Progenitor cell of endocrine pancreas (in vitro differentiated cells): ENCODE data around the gene COL7A1. TPM values are rescaled to one million over a fixed set of nuclear protein-coding genes. Genes with fewer than 3 reads are reported as not detected.
A peak's percentile ranks its signal among the peaks of the same experiment; 100 is the strongest.

Source experiments
- DNase-seq: peaks from one replicate; pipeline ENCODE4 v3.0.0; 2021; ENCODE audit warnings: low spot score; ENCODE audit not compliant: unreplicated experiment
- H3K27ac Mint-ChIP-seq: 2 replicates; pipeline ENCODE4 v1.8.0; 2021; ENCODE audit warnings: mild to moderate bottlenecking, moderate library complexity, mixed read lengths
- H3K27me3 Mint-ChIP-seq: 2 replicates; pipeline ENCODE4 v1.8.0; 2021; ENCODE audit warnings: mixed read lengths
- H3K36me3 Mint-ChIP-seq: 2 replicates; pipeline ENCODE4 v1.8.0; 2022; ENCODE audit warnings: mixed read lengths; ENCODE audit not compliant: insufficient read depth
- H3K4me1 Mint-ChIP-seq: 2 replicates; pipeline ENCODE4 v1.8.0; 2021; ENCODE audit warnings: low read depth, mixed read lengths
- H3K4me3 Mint-ChIP-seq: 2 replicates; pipeline ENCODE4 v1.8.0; 2021; ENCODE audit warnings: low read depth, mild to moderate bottlenecking, moderate library complexity, mixed read lengths
- H3K9me3 Mint-ChIP-seq: 2 replicates; pipeline ENCODE4 v1.8.0; 2021; ENCODE audit warnings: low read depth, mixed read lengths
- CTCF ChIP-seq: fragments of 200-600 bp; sonication (generic); IDR thresholded peaks from one replicate; pipeline ENCODE4 v1.5.0; 2021; ENCODE audit warnings: antibody characterized with exemption, mild to moderate bottlenecking; ENCODE audit not compliant: unreplicated experiment
- total RNA-seq: library from RNA; stranded (reverse); gene quantifications from 2 replicates; pipeline ENCODE4 v1.2.1, GENCODE V29; 2021

COL7A1 gene
- total RNA-seq, 1 donor from 2014 or later = 38.4 TPM

GRCh38 chr3:48565591-48566400 lies 29.3 kb downstream of the COL7A1 start:
- H3K4me1 Mint-ChIP-seq = peaks cover 5% of the 10 kb centered on the region
- H3K9me3 Mint-ChIP-seq = no peaks in the 10 kb centered on the region
- peaks cover 3% of the 10 kb centered on the region for H3K27me3 Mint-ChIP-seq
- H3K4me3 Mint-ChIP-seq = no peak overlapping the region
- no peak overlapping the region for H3K27ac Mint-ChIP-seq
- H3K36me3 Mint-ChIP-seq = no peaks in the 10 kb centered on the region
- no peak for DNase-seq
- TF ChIP-seq CTCF = no peak

- H3K27me3 Mint-ChIP-seq = peaks cover 3% of the 10 kb centered on the region
- no peaks in the 10 kb centered on the region for H3K9me3 Mint-ChIP-seq
- H3K4me3 Mint-ChIP-seq = no peak overlapping the region
- no peak for DNase-seq
- H3K4me1 Mint-ChIP-seq = peaks cover 6% of the 10 kb centered on the region
- H3K36me3 Mint-ChIP-seq = no peaks in the 10 kb centered on the region
- no peak overlapping the region for H3K27ac Mint-ChIP-seq
- no peak for TF ChIP-seq CTCF
Observed at GRCh38 chr3:48565186-48565585, 29.9 kb downstream of the COL7A1 start.

GRCh38 chr3:48564667-48565066 lies 30.5 kb downstream of the COL7A1 start:
- Mint-ChIP-seq H3K27ac (no peak overlapping the region), H3K27me3 (peaks cover 3% of the 10 kb centered on the region), H3K36me3 (no peaks in the 10 kb centered on the region), H3K9me3 (no peaks in the 10 kb centered on the region), H3K4me1 (peaks cover 6% of the 10 kb centered on the region), H3K4me3 (no peak overlapping the region)
- no peak for DNase-seq
- no peak for TF ChIP-seq CTCF

- H3K27ac Mint-ChIP-seq = peak overlapping the region; percentile 39
- peaks cover 6% of the 10 kb centered on the region for H3K4me1 Mint-ChIP-seq
- no peak for DNase-seq
- H3K9me3 Mint-ChIP-seq = no peaks in the 10 kb centered on the region
- TF ChIP-seq CTCF = no peak
- no peak overlapping the region for H3K4me3 Mint-ChIP-seq
- no peaks in the 10 kb centered on the region for H3K36me3 Mint-ChIP-seq
- peaks cover 3% of the 10 kb centered on the region for H3K27me3 Mint-ChIP-seq
Observed at GRCh38 chr3:48564022-48564421, 31.1 kb downstream of the COL7A1 start.

GRCh38 chr3:48563382-48563918 lies 31.7 kb downstream of the COL7A1 start, which contains the start of gene UCN2:
Gene UCN2, minus strand, starts transcription at chr3:48563781. Its CDS starts 657 bp downstream, at chr3:48563124.
- Mint-ChIP-seq H3K4me1 (peaks cover 9% of the 10 kb centered on the region), H3K36me3 (no peaks in the 10 kb centered on the region), H3K9me3 (no peaks in the 10 kb centered on the region), H3K4me3 (no peak within 1 kb of the TSS), H3K27ac (peak within 1 kb of the TSS; percentile 39), H3K27me3 (peaks cover 3% of the 10 kb centered on the region)
- no peak for TF ChIP-seq CTCF
- DNase-seq = no peak
